MG63 (cell line): Measurements from ENCODE around the gene ZNF628. TPM values are rescaled to one million over a fixed set of nuclear protein-coding genes. Genes with fewer than 3 reads are reported as not detected.

ENCODE experiments used
- DNase-seq: peaks from one replicate; pipeline ENCODE4 v3.0.0-alpha.2; 2020
- H3K27me3 ChIP-seq: fragments of 250-450 bp; sonication (Bioruptor Pico); 2 replicates; pipeline ENCODE4 v1.5.1; 2020; ENCODE audit warnings: mild to moderate bottlenecking, moderate library complexity
- H3K36me3 ChIP-seq: fragments of 250-450 bp; sonication (Bioruptor Pico); 2 replicates; pipeline ENCODE4 v1.5.1; 2020; ENCODE audit warnings: mild to moderate bottlenecking, moderate library complexity
- H3K4me3 ChIP-seq: fragments of 250-450 bp; sonication (Bioruptor Pico); 2 replicates; pipeline ENCODE4 v1.5.1; 2020; ENCODE audit warnings: mild to moderate bottlenecking, moderate library complexity
- H3K9me3 ChIP-seq: fragments of 250-450 bp; sonication (Bioruptor Pico); 2 replicates; pipeline ENCODE4 v1.5.1; 2020; ENCODE audit warnings: mild to moderate bottlenecking, moderate library complexity
- total RNA-seq: library from RNA; depleted of rRNA; stranded (reverse); fragments of >200 nt; shearing (Covaris generic); gene quantifications from 2 replicates; pipeline ENCODE4 v1.2.3, GENCODE V29; 2014; ENCODE audit warnings: low replicate concordance

ZNF628 gene
- total RNA-seq, 1 experiment from 2014 or later, result 4.0 TPM

DNA sequence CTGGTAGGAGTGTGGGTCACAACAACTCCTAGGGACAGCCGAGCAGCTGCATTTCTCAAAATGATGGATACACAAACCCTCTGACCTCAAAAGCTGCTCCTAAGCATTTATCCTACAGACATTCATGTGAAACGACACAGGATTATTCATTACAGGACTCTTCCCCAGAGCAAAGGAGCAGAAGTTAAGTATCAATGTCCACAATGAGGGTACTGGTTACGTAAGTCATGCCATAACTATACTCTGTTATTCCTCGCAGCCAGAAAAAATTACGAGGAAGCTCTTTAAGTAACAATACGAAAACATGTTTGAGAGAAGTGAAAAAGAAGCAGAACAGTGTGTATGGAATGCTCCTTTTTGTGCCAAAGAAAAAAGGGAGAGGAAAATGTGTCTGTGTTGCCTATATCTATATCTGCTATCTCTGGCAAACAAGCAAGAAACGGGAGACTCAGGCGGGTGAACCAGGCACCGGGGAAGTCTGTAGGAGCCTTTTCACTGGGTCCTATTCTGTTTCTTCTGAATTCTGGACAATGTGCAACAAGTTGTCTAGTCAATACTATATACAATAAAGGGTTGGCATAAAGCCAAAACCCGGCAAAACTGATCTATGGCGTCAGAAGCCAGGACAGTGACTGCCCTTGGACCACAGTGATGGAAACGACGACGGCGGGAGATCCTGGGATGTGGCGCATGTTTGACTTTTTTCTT, 16.3 kb upstream of the ZNF628 start:
- no peaks in the 10 kb centered on the region for H3K9me3 ChIP-seq
- H3K4me3 ChIP-seq, result peak overlapping the region; percentile 93
- peaks cover 10% of the 10 kb centered on the region for H3K36me3 ChIP-seq
- no peaks in the 10 kb centered on the region for H3K27me3 ChIP-seq
- DNase-seq, result no peak

DNA sequence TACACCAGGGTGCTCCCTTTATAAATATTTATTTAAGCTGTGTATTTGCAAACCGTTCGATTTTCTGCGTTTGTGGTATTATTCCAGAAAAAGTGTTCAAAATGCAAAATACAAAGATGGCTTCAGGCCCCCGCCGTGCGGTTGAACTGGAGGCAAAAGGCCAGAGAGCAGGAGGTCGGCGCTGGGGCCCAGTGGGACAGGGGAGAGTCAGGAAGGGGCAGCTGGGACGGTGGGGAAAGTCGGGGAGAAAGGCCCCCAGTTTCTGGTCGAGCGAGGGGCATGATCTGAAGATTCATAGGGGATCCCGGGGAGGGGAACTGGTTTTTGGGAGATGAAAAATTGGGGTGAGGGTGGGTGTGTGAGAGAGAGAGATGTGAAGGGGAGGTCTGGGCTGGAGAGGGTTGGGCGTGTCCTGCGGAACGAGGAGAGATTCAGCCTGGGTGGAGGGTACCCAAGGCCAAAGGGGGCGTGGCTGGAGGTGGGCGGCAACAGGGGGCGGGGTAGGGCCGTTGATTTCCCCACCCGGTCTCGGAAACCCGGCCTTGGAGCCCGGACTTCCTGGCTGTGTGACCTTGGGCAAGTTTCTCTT, 15.7 kb upstream of the ZNF628 start:
- peak; percentile 90 for DNase-seq
- H3K9me3 ChIP-seq, result no peaks in the 10 kb centered on the region
- H3K4me3 ChIP-seq, result peak overlapping the region; percentile 93
- H3K36me3 ChIP-seq, result peaks cover 10% of the 10 kb centered on the region
- H3K27me3 ChIP-seq, result no peaks in the 10 kb centered on the region

DNA sequence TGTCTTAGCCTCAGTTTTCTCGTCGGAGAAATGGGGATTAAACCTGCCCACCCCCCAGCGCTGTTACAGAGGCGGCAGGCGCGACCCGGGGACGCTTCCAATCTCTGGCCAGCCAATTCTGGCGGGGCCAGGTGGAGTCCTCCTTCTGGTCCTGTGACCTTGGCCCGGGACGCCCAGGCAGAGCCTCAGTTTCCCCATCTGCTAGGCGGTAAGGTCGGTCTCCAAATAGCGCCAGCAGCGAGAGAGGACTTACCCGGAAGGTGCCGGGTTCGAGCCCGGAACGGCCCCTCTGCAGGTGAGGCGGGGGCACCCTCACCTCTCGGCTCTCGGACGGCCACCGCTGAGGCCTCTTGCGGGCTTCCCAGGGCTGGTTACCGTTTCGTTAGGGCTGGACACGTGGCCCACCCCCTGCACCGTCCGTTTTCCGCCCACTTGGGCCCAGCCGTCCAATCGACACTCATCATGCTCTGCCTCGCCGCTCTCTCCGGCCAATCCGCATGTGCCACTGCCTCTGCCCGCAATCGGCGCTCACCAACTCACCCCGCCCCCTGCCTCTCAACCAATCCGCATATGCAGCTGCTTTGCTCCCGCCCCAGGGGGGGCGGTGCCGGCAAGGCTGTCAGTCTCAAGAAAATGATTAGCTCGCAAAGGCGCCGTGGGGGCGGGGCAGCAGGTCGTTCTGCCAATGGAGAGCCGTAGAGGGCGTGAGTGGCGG, 15.0 kb upstream of the ZNF628 start, which contains the start of gene ISOC2:
ISOC2 (minus strand) TSS at position 384 of the 715 bp plus-strand sequence. CDS start 5,156 bp downstream, outside the sequence.
- Histone ChIP-seq H3K27me3 (no peaks in the 10 kb centered on the region), H3K9me3 (no peaks in the 10 kb centered on the region), H3K4me3 (peak within 1 kb of the TSS; percentile 93), H3K36me3 (peaks cover 10% of the 10 kb centered on the region)
- DNase-seq, result peak; percentile 100

DNA sequence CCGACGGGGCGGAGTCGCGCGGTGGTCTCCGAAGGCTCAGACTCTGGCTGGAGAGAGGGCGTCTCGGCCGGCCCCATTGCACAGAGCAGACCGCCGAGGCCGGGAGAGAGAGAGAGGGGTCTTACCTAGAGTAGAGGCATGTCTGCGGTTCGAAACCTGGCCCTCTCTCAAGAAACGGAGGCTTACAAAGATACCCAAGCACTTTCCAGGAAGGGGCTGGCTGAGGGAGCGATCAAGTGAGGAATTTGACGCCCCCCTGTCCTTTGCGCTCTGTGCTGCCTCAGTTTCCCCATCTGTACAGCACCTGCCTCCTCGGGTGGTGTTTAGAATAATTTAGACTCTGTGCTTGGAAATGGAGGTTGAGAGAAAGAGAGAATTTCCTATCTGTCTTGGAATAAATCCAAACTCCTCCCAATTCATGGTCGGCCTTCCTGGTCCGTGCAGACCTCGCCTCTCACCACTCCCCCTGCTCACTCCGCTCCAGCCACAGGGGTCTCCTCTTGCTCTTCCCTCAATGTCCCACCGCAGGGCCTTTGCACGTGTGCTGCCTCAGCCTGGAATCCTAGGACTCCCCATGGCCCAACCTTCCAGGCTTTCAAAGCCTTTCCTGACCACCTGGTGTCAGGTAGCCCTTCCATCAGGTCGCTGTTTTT, 14.3 kb upstream of the ZNF628 start:
- Histone ChIP-seq H3K27me3 (no peaks in the 10 kb centered on the region), H3K4me3 (peak overlapping the region; percentile 93), H3K9me3 (no peaks in the 10 kb centered on the region), H3K36me3 (peaks cover 10% of the 10 kb centered on the region)
- DNase-seq, result no peak

DNA sequence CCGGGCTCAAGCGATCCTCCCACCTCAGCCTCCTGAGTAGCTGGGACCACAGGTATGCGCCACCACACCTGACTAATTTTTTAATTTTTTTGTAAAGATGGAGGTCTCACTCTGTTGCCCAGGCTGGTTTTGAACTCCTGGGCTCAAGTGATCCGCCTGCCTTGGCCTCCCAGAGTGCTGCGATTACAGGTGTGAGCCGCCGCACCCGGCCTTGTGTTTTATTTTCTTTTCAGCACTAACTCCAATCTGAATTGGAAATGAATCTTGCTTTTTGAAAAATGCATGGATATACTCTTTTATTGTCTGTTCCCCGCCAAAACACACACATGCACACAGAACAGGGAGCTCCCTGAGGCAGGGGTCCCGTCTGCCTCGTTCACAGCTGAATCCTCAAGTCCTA, 13.7 kb upstream of the ZNF628 start:
- Histone ChIP-seq H3K4me3 (no peak overlapping the region), H3K27me3 (no peaks in the 10 kb centered on the region), H3K36me3 (peaks cover 10% of the 10 kb centered on the region), H3K9me3 (no peaks in the 10 kb centered on the region)
- no peak for DNase-seq

DNA sequence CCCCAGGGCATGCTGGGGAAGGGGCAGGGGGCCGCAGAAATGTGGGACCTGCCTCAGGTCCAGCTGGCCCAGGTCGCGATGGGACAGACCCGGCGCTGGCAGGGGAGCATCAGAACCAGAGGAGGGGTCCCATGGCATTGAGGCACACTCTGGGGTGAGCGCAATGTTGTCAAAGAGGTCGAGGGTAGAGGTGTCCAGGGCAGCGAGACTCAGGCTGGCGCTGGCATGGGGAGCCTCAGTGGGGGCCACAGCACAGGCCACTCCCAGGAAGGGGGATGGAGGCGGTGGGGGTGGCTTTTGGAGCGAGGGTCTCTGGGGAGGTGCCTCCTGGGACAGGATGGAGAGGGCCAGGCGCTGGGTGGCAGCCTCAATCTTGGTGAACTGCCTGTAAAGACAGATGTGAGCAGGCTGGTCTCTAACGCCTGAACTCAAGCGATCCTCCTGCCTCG, 12.8 kb upstream of the ZNF628 start:
- no peak for DNase-seq
- Histone ChIP-seq H3K27me3 (no peaks in the 10 kb centered on the region), H3K4me3 (no peak overlapping the region), H3K9me3 (no peaks in the 10 kb centered on the region), H3K36me3 (peaks cover 10% of the 10 kb centered on the region)

DNA sequence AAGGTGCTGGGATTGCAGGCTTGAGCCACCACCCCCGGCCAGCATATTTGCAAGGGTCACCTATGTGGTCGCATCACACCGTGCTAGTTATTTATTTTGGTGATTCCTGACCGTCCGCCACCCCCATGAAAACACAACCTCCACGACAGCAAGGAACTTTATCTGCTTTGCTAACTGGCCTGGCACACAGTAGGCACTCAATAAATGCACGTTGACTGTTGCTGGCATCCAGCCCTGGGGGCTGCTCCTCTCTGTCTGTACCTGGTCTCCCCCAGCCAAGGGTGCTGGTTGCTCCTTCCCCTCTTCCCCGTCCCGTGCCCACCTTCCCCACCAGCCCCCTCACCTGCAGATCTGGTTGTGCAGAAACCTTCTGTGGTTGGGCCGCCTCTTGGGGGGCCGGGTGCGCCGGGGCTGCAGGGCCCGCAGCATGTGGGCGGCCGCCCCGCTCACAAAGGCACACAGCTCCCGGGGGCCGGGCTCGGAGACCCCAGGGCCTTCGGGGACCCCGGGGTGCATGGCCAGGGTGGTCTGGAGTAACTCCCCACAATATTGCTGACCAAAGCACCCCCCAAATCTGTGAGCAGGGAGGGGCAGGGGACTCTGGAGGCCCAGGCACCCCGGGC, 12.3 kb upstream of the ZNF628 start:
- Histone ChIP-seq H3K4me3 (no peak overlapping the region), H3K27me3 (no peaks in the 10 kb centered on the region)
- DNase-seq, result no peak

DNA sequence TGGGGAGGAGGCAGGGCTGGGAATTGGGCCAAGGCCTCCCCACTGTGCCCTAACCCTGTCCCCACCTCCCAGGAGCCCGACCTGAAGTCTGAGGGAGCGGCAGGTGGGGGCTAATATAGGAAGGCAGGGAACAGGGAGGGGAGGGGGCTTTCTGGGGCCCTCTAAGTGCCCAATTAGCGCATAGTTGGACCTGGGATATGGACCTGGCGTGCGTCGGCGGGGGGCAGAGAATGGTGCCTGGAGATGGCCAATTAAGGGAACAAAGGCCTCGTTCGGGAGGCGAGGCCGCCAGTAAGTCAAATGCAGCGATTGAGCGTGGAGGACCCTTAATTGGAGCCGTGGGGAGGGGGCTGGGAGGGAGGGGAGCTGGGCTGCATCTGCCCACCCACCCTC, 11.8 kb upstream of the ZNF628 start, which contains the start of gene C19orf85:
C19orf85 (minus strand) TSS at position 90 of the 393 bp plus-strand sequence. CDS start 197 bp downstream, outside the sequence.
- H3K36me3 ChIP-seq, result peaks cover 13% of the 10 kb centered on the region; the same call in 1 of the 2 replicates
- H3K27me3 ChIP-seq, result no peaks in the 10 kb centered on the region
- no peak for DNase-seq
- H3K4me3 ChIP-seq, result no peak within 1 kb of the TSS
- no peaks in the 10 kb centered on the region for H3K9me3 ChIP-seq

More for the DNA sequence above, 12.3 kb upstream of the ZNF628 start:
- peaks cover 11% of the 10 kb centered on the region; the same call in 1 of the 2 replicates for H3K36me3 ChIP-seq
- no peaks in the 10 kb centered on the region for H3K9me3 ChIP-seq

DNA sequence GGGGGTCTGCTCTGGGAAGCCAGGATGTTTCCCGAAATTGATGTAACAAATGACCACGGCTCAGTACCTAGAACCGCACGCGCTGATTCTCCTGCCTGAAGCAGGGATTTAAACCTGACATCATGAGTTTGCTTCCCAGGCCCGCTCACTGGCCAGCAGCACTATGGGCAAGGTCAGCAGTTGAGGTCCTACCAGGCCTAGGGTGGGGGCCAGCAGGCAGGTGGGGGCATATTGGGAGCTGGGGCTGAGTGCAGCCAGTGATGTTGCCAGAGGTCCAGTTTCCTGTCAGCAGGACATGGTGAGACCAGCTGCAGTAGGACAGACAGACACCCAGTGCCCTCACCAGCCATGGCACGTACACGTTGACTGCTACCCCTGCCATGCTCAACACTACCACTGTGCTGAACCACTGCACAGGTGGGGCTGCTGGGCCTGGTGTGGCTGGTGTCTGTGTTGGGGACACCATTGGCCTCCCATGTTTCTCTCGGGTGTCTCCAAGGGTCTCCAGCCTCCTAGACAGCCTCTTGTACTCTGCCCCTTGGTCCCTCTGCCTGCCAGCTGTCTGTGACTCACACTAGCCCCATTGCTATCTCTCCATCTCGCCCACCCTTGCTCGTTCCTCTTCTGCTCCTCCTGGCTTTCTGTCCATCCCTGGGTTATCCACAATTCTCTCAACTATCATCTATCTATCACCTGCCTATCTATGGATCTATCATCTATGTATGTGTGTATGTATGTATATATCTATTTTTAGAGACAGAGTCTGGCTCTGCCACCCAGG, 10.8 kb upstream of the ZNF628 start:
- peaks cover 7% of the 10 kb centered on the region; the same call in 1 of the 2 replicates for H3K36me3 ChIP-seq
- H3K27me3 ChIP-seq, result no peaks in the 10 kb centered on the region
- H3K4me3 ChIP-seq, result no peak overlapping the region
- no peaks in the 10 kb centered on the region for H3K9me3 ChIP-seq
- DNase-seq, result no peak

DNA sequence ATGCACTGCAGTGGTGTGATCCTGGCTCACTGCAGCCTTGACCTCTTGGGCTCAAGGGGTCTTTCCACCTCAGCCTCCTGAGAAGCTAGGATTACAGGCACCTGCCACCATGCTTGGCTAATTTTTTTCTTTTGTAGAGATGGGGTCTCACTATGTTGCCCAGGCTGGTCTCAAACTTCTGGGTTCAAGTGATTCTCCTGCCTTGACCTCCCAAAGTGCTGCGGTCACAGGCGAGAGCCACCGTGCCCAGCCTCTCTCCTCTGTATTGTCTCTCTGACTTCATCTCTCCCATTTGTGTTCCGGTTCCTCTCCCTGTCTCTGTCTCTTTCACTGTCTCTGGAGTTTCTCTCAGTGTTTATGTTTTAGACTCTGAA, 10.2 kb upstream of the ZNF628 start:
- peaks cover 5% of the 10 kb centered on the region; the same call in 1 of the 2 replicates for H3K36me3 ChIP-seq
- H3K9me3 ChIP-seq, result no peaks in the 10 kb centered on the region
- no peak overlapping the region for H3K4me3 ChIP-seq
- H3K27me3 ChIP-seq, result no peaks in the 10 kb centered on the region
- DNase-seq, result no peak

DNA sequence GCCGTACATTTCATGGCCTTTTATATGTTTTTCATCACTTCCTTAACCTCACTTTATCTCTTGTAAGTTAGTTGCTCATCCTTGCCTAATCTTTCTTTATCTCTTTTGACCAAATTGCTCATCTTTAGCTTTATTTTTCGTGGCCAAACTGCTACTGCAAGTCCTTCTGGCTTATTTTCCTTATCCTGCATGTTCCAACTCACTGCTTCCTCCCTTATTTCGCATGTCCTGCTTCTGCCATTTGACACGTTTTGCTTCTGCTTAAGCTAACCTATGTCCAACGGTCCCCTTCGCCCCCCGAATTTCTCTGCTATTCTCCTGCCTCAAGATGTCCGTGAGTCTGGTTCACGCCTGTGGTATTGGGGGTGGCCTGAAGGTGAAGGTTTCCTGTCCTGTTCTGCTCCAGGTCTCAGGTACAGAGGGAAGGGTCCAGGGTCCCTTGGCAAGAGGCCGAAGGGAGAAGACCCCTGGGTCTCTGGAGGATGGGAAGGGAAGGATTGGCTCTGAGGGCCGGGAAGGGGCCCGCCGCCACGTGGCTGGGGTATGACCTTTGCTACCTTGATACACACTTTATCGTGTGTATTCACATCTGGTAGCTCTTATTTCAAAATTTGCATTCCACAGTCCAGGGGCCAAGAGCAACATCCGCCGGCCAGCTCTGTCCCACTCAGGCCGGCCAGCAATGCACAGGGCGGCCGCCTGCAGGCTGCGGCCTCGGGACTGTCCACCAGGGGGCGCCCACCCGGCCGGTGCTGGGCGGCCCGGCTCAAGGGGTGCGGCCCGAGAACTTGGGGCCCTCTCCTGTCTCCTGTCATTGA, 9.0 kb upstream of the ZNF628 start:
- H3K36me3 ChIP-seq, result peaks cover 3% of the 10 kb centered on the region; the same call in 1 of the 2 replicates
- peak; percentile 75 for DNase-seq
- H3K4me3 ChIP-seq, result no peak overlapping the region

DNA sequence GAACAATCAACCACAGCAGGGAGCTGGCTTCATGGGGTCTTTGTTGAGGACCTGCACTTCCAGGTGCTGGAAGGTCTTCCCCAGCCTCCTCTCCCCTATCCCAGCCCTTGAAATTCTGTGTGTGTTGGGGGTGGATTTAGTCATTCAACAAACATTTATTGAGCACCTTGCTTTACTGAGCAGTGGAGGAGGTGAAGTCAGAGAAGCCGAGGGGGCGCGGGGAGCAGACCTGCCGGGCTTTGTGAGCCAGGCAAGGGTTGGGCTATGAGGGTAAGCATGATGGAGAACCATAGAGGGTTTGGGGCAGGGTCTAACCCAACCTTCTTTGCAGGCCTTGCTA, 8.4 kb upstream of the ZNF628 start:
- H3K36me3 ChIP-seq, result peaks cover 3% of the 10 kb centered on the region; the same call in 1 of the 2 replicates
- H3K27me3 ChIP-seq, result no peaks in the 10 kb centered on the region
- no peak for DNase-seq
- H3K9me3 ChIP-seq, result no peaks in the 10 kb centered on the region
- no peak overlapping the region for H3K4me3 ChIP-seq

More for the DNA sequence above, 9.0 kb upstream of the ZNF628 start:
- H3K9me3 ChIP-seq, result no peaks in the 10 kb centered on the region
- H3K27me3 ChIP-seq, result no peaks in the 10 kb centered on the region

DNA sequence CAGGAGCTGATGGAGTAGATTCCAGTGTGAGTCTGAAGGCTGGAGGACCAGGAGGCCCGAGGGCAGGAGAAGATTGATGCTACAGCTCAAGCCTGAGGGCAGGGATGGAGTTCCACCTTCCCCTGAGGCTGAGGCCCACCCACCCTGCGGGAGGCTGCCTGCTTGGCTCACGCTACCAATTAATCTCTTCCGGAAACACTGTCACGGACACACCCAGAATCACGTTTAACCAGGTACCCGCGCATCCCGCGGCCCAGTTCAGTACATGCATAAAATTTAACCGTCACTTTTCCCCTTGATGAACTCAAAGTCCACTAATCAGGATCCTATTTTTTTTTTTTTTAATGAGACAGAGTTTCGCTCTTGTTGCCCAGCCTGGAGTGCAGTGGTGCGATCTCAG, 5.2 kb upstream of the ZNF628 start:
- no peaks in the 10 kb centered on the region for H3K27me3 ChIP-seq
- no peak for DNase-seq
- no peak overlapping the region; the same call in 1 of the 2 replicates for H3K4me3 ChIP-seq
- H3K9me3 ChIP-seq, result no peaks in the 10 kb centered on the region
- peaks cover 3% of the 10 kb centered on the region; the same call in 1 of the 2 replicates for H3K36me3 ChIP-seq

DNA sequence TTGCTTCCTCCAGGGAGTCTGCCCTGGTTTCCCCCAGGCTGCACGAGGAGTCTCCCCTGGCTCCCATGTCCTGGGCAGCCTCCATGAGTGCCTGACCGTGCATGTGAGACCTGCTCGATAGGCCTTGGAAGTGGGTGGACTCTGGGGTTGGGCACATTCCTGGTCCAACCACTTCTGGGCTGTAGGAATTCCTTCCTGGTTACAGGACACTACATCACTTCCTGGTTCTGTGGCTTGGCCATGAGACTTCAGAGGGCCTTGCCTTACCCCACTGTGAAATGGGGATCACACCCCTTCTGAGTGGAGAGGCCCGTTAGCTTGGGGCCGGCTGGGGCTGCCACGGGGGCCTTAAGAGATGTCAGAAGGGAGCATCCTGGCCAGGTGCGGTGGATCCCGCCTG, 4.0 kb upstream of the ZNF628 start:
- peaks cover 4% of the 10 kb centered on the region; the same call in 1 of the 2 replicates for H3K36me3 ChIP-seq
- no peaks in the 10 kb centered on the region for H3K27me3 ChIP-seq
- H3K9me3 ChIP-seq, result no peaks in the 10 kb centered on the region
- peak overlapping the region; percentile 37 for H3K4me3 ChIP-seq
- peak; percentile 87 for DNase-seq
